ENCODE data around the gene ANKRD53.

GRCh38 chr2:70959271-70959761, 19.1 kb upstream of the ANKRD53 start:
- TF ChIP-seq POLR2A (IDR thresholded peaks at IDR 0.05): no peak
- TF ChIP-seq CTCF (IDR thresholded peaks at IDR 0.05): no peak
- TF ChIP-seq EP300 (IDR thresholded peaks at IDR 0.05): no peak
